ENCODE results near the gene TRAPPC8.

DNA sequence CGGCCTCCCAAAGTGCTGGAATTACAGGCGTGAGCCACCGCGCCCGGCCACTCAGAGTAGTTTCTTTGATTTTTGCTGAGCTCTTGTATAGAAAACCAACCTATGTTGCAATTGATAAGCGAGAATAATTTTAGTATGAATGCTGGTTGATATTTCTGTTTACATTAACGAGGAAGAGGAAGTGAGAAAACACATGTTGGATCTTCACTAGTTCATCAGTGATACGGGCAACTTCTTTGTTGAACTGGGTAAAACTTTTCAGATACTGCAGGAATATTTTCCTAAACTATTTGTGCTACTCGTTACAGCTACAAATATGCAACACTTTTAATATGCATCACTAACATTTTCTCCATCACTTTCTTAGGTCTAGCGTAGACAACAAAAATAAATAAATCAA lies 114.3 kb downstream of the TRAPPC8 start:
- TF ChIP-seq FOXM1 (IDR thresholded peaks at IDR 0.05; ENCODE audit: borderline replicate concordance) (no peak), FOXK2 (IDR thresholded peaks at IDR 0.05) (no peak), TARDBP (IDR thresholded peaks at IDR 0.05) (no peak), FOXA1 (IDR thresholded peaks at IDR 0.05) (no peak)

Measured in HEK293T (cell line).